K562 (cell line): ENCODE measurements around the gene CPSF7. TPM values are rescaled to one million over a fixed set of nuclear protein-coding genes. Genes with fewer than 3 reads are reported as not detected.
A peak's percentile ranks its signal among the peaks of the same experiment; 100 is the strongest.

Experiments
- ATAC-seq: fragments of 200-7000 bp; cut with Tn5 transposase; 3 replicates; pipeline ENCODE4 v1.9.1; 2020; ENCODE audit warnings: moderate library complexity
- BruUV-seq: library from RNA; stranded (reverse); fragments of 400-500 nt; replicated peaks from 2 replicates; lab custom pipeline; 2021; lab: Mats Ljungman, UMichigan
- CTCF ChIA-PET: fragments of 300-600 bp; formaldehyde crosslinking; extraction: SDS; loops from one replicate; lab custom pipeline; 2021; ENCODE audit warnings: low intra/inter-chr PET ratio; lab: Yijun Ruan, JAX
- POLR2A ChIA-PET: fragments of 300-600, 350-650 bp; sonication (Branson Sonifier 250); formaldehyde crosslinking; extraction: SDS; loops from one replicate; lab custom pipeline; 2021; ENCODE audit warnings: antibody characterized with exemption, inconsistent platforms; lab: Yijun Ruan, JAX
- DNase-seq, 4 experiments: peaks; one replicate each; pipeline versions ENCODE4 v3.0.0 to v3.0.0-alpha.2; 2011 to 2018; ENCODE audit warnings: low spot score in 3 of 4, mixed read lengths in 3 of 4; ENCODE audit errors: extremely low read depth in 1 of 4
- FAIRE-seq: peaks from 2 replicates; lab custom pipeline; 2011; peaks lifted over from hg19 to GRCh38; lab: Jason Lieb, UNC
- H2AFZ ChIP-seq: 2 replicates; pipeline ENCODE4 v1.6.0; 2011; ENCODE audit warnings: low read depth, low read length, control low read depth, inconsistent platforms
- H3K27ac ChIP-seq: fragments of 200-600 bp; 3 replicates; pipeline ENCODE4 v1.8.0; 2011; ENCODE audit warnings: low read depth, mild to moderate bottlenecking, control low read depth, inconsistent platforms, low read length, moderate library complexity, mixed read lengths; ENCODE audit errors: extremely low read depth
- H3K27me3 ChIP-seq, 2 experiments: fragments of 300-600 bp in 1 of 2; 2 replicates in 1 of 2; 3 replicates in 1 of 2; pipeline versions ENCODE4 v1.6.0 to v1.8.0; 2011; ENCODE audit warnings: inconsistent platforms in 2 of 2, low read length in 2 of 2, mild to moderate bottlenecking in 1 of 2, mixed read lengths in 1 of 2, moderate library complexity in 1 of 2; ENCODE audit not compliant: control insufficient read depth in 2 of 2, insufficient read depth in 2 of 2
- H3K36me3 ChIP-seq: fragments of 300-600 bp; 3 replicates; pipeline ENCODE4 v1.8.0; 2011; ENCODE audit warnings: mild to moderate bottlenecking, low read length, inconsistent platforms; ENCODE audit not compliant: control insufficient read depth, insufficient read depth
- H3K4me1 ChIP-seq, 2 experiments: fragments of 200-600 bp in 1 of 2; replicated peaks in 1 of 2; 2 replicates in 1 of 2; 3 replicates in 1 of 2; pipeline versions ENCODE4 v1.5.1 to v1.8.0; 2011; ENCODE audit warnings: inconsistent platforms in 2 of 2, low read length in 2 of 2, mild to moderate bottlenecking in 1 of 2, mixed read lengths in 1 of 2, moderate library complexity in 1 of 2; ENCODE audit not compliant: control insufficient read depth in 2 of 2, insufficient read depth in 2 of 2
- H3K4me2 ChIP-seq: 2 replicates; pipeline ENCODE4 v1.6.1; 2011; ENCODE audit warnings: low read length, control low read depth, inconsistent platforms, mixed read lengths; ENCODE audit not compliant: insufficient read depth
- H3K4me3 ChIP-seq: fragments of 200-600 bp; sonication (generic), shearing (Covaris generic); 2 replicates; pipeline ENCODE4 v1.5.1; 2016; ENCODE audit warnings: control low read depth, inconsistent platforms
- H3K79me2 ChIP-seq: fragments of 200-600 bp; 3 replicates; pipeline ENCODE4 v1.8.0; 2011; ENCODE audit warnings: low read length, inconsistent platforms; ENCODE audit not compliant: control insufficient read depth, insufficient read depth
- H3K9ac ChIP-seq, 2 experiments: 2 replicates each; pipeline versions ENCODE4 v1.6.0 to v1.6.1; 2011; ENCODE audit warnings: low read depth in 2 of 2, low read length in 2 of 2, control low read depth in 1 of 2, inconsistent platforms in 1 of 2, mild to moderate bottlenecking in 1 of 2, mixed read lengths in 1 of 2; ENCODE audit not compliant: insufficient read depth in 1 of 2
- H3K9me1 ChIP-seq: one replicate; pipeline ENCODE4 v1.6.0; 2011; ENCODE audit warnings: inconsistent platforms, mild to moderate bottlenecking, low read length, moderate library complexity; ENCODE audit not compliant: control insufficient read depth, insufficient read depth
- H3K9me3 ChIP-seq: replicated peaks from 2 replicates; pipeline ENCODE4 v1.5.1; 2011; ENCODE audit warnings: low read depth, low read length, inconsistent platforms; ENCODE audit not compliant: control insufficient read depth, insufficient read depth
- H4K20me1 ChIP-seq: replicated peaks from 2 replicates; pipeline ENCODE4 v1.6.1; 2011; ENCODE audit warnings: low read length, inconsistent platforms, mixed read lengths; ENCODE audit not compliant: control insufficient read depth, insufficient read depth
- ASH1L ChIP-seq: fragments of 450-650 bp; IDR thresholded peaks from 2 replicates; pipeline ENCODE4 v1.6.1; 2018; ENCODE audit warnings: borderline replicate concordance, mild to moderate bottlenecking, low read depth; ENCODE audit not compliant: partially characterized antibody
- CBX1 ChIP-seq: sonication (generic); IDR thresholded peaks from 2 replicates; pipeline ENCODE4 v1.6.1; 2016; ENCODE audit warnings: antibody characterized with exemption, low read depth, mild to moderate bottlenecking
- MAFK ChIP-seq: IDR thresholded peaks from 2 replicates; pipeline ENCODE4 v1.6.1; 2011; ENCODE audit warnings: low read length, improper control_type of control experiment
- MED1 ChIP-seq: sonication (generic); formaldehyde crosslinking; IDR thresholded peaks from 2 replicates; pipeline ENCODE4 v1.8.1; 2023; ENCODE audit warnings: missing genetic modification reagents, borderline replicate concordance
- MEIS2 ChIP-seq: fragments of 450-650 bp; IDR thresholded peaks from 2 replicates; pipeline ENCODE4 v1.6.1; 2014; ENCODE audit warnings: mild to moderate bottlenecking; ENCODE audit not compliant: partially characterized antibody
- NFXL1 ChIP-seq: fragments of 450-650 bp; formaldehyde crosslinking; IDR thresholded peaks from 2 replicates; pipeline ENCODE4 v1.4.0; 2021; ENCODE audit warnings: mild to moderate bottlenecking
- RCOR1 ChIP-seq, 2 experiments: IDR thresholded peaks; 2 replicates each; pipeline ENCODE4 v1.6.1; 2012; ENCODE audit warnings: low read depth in 2 of 2, low read length in 2 of 2, borderline replicate concordance in 1 of 2, improper control_type of control experiment in 1 of 2
- SPI1 ChIP-seq: IDR thresholded peaks from 2 replicates; pipeline ENCODE4 v1.6.1; 2011; ENCODE audit warnings: low read depth, low read length, control low read depth, borderline replicate concordance
- ZNF174 ChIP-seq: fragments of 250-450 bp; sonication (Bioruptor Pico); IDR thresholded peaks from 2 replicates; pipeline ENCODE4 v1.4.0; 2020; ENCODE audit warnings: mild to moderate bottlenecking
- ZNF253 ChIP-seq: fragments of 250-450 bp; sonication (Bioruptor Pico); conservative IDR thresholded peaks from 2 replicates; pipeline ENCODE4 v1.6.1; 2021; ENCODE audit warnings: mild to moderate bottlenecking
- ZNF57 ChIP-seq: fragments of 450-650 bp; formaldehyde crosslinking; IDR thresholded peaks from 2 replicates; pipeline ENCODE4 v1.4.0; 2020; ENCODE audit warnings: mild to moderate bottlenecking, moderate library complexity
- WGBS: fragments of 100-300 bp; shearing (Covaris generic); methylation state at CpG from one replicate; pipeline ENCODE4 v1.1.6; 2016; ENCODE audit warnings: low coverage, mixed read lengths; ENCODE audit not compliant: insufficient coverage; ENCODE audit errors: missing lambda C conversion rate; 5-methylcytosine and 5-hydroxymethylcytosine counted together
- in situ Hi-C: fragments of 300-500 bp; cut with MboI; formaldehyde crosslinking; loops from 4 replicates; pipeline ENCODE4 v1.15.0; 2018; ENCODE audit warnings: inconsistent platforms, mixed read lengths
- intact Hi-C: fragments of 100-400 bp; cut with micrococcal nuclease; formaldehyde crosslinking; loops from 2 replicates; pipeline ENCODE4 v1.14.2; 2022
- polyA plus RNA-seq, 8 experiments: library from polyadenylated mRNA; depleted of rRNA in 4 of 8; stranded (reverse) in 5 of 8; unstranded in 3 of 8; fragments of >200 nt; fragmentation: Nextera tagmentation in 2 of 8; fragmentation: Illumina TruSeq in 1 of 8; extraction: Ambion mirVana in 2 of 8; extraction: Trizol in 1 of 8; gene quantifications; 2 replicates each; pipeline versions ENCODE4 v1.2.1 to v1.2.3, GENCODE V29; 2011 to 2014; ENCODE audit warnings: inconsistent platforms in 1 of 8, missing spikeins in 1 of 8
- total RNA-seq, 7 experiments: library from RNA; depleted of rRNA in 6 of 7; stranded (reverse); fragments of >200 nt in 6 of 7; fragmentation: Illumina TruSeq in 2 of 7; extraction: Trizol in 2 of 7; gene quantifications; 2 replicates each; pipeline versions ENCODE4 v1.2.1 to v1.2.3, GENCODE V29; 2011 to 2021; ENCODE audit warnings: low replicate concordance in 1 of 7
- TF ChIP-seq, protein P1 (sequence below): sonication (generic); formaldehyde crosslinking; IDR thresholded peaks from 2 replicates; pipeline ENCODE4 v1.8.0; 2022; ENCODE audit warnings: mild to moderate bottlenecking, missing genetic modification reagents
- TF ChIP-seq, protein P2 (sequence below): sonication (generic); formaldehyde crosslinking; IDR thresholded peaks from 2 replicates; pipeline ENCODE4 v1.8.0; 2022; ENCODE audit warnings: mild to moderate bottlenecking, missing genetic modification reagents
- TF ChIP-seq, protein P3 (sequence below): IDR thresholded peaks from 2 replicates; pipeline ENCODE4 v1.6.1; 2014; ENCODE audit warnings: antibody characterized with exemption
- TF ChIP-seq, protein P4 (sequence below): sonication (generic); formaldehyde crosslinking; IDR thresholded peaks from 2 replicates; pipeline ENCODE4 v1.8.0; 2022; ENCODE audit warnings: mild to moderate bottlenecking, missing genetic modification reagents

The CPSF7 gene
- total and polyA plus RNA-seq, 9 of the 15 experiments (the other 6 are each of a cell fraction or from before 2014, with no cell fraction given), result 14.8 to 104 (median 44.1) TPM

DNA sequence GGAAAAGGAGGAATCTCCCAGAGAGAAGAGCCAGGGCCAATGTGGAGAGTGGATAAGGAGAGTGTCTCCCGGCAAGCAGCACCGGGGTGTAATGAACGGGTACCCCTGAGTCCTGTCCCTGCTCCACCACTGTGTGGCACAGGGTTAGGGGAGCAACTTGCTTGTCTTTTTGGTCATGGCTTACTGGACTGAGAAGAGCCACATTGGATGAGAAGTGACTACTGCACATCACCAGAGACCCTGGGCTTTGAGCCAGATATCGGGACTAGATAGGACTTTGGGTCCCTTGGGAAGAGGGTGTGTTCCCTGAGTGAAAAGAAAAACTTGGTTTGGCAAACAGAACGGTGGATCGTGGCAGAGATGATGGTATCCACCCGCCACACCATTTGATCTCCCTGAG lies 24.7 kb upstream of the CPSF7 start:
- no peak for FAIRE-seq
- H4K20me1 ChIP-seq, result no peaks in the 10 kb centered on the region
- peak in 1 of 4 experiments; percentile 8 for DNase-seq
- H3K36me3 ChIP-seq, result 0 out of 3 replicates have a peak, but pooled peaks cover 7% of the 10 kb centered on the region
- no peak overlapping the region for H3K4me3 ChIP-seq
- no peak overlapping the region for H3K27ac ChIP-seq
- no peak for ATAC-seq
- WGBS, result 79% methylated on average over 7 of the region's 7 CpGs
- CTCF ChIA-PET, result no interaction called here
- no peaks in the 10 kb centered on the region; a peak in 1 of 5 replicates for H3K4me1 ChIP-seq
- no peak overlapping the region for H3K9ac ChIP-seq
- BruUV-seq, result no TSS peak
- H3K9me1 ChIP-seq, result no peaks in the 10 kb centered on the region
- no peak overlapping the region for H2AFZ ChIP-seq
- no peaks in the 10 kb centered on the region for H3K27me3 ChIP-seq
- TF ChIP-seq RCOR1 (IDR thresholded peaks at IDR 0.05; ENCODE audit: borderline replicate concordance in 1 of 2, low read depth in 2 of 2, low read length in 2 of 2) (no peak), ZNF57 (CRISPR knock-in tag) (no peak), SPI1 (no peak), MEIS2 (no peak), ASH1L (no peak), CBX1 (no peak), MED1 (CRISPR knock-in tag) (no peak), NFXL1 (CRISPR knock-in tag) (no peak), MAFK (no peak), ZNF253 (CRISPR knock-in tag) (no peak), ZNF174 (CRISPR knock-in tag) (no peak)
- TF ChIP-seq, protein P1, sequence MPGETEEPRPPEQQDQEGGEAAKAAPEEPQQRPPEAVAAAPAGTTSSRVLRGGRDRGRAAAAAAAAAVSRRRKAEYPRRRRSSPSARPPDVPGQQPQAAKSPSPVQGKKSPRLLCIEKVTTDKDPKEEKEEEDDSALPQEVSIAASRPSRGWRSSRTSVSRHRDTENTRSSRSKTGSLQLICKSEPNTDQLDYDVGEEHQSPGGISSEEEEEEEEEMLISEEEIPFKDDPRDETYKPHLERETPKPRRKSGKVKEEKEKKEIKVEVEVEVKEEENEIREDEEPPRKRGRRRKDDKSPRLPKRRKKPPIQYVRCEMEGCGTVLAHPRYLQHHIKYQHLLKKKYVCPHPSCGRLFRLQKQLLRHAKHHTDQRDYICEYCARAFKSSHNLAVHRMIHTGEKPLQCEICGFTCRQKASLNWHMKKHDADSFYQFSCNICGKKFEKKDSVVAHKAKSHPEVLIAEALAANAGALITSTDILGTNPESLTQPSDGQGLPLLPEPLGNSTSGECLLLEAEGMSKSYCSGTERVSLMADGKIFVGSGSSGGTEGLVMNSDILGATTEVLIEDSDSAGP (CRISPR knock-in tag), result no peak
- TF ChIP-seq, protein P2, sequence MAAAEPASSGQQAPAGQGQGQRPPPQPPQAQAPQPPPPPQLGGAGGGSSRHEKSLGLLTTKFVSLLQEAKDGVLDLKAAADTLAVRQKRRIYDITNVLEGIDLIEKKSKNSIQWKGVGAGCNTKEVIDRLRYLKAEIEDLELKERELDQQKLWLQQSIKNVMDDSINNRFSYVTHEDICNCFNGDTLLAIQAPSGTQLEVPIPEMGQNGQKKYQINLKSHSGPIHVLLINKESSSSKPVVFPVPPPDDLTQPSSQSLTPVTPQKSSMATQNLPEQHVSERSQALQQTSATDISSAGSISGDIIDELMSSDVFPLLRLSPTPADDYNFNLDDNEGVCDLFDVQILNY (CRISPR knock-in tag), result no peak
- TF ChIP-seq, protein P3, sequence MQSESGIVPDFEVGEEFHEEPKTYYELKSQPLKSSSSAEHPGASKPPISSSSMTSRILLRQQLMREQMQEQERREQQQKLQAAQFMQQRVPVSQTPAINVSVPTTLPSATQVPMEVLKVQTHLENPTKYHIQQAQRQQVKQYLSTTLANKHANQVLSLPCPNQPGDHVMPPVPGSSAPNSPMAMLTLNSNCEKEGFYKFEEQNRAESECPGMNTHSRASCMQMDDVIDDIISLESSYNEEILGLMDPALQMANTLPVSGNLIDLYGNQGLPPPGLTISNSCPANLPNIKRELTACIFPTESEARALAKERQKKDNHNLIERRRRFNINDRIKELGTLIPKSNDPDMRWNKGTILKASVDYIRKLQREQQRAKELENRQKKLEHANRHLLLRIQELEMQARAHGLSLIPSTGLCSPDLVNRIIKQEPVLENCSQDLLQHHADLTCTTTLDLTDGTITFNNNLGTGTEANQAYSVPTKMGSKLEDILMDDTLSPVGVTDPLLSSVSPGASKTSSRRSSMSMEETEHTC, result no peak
- TF ChIP-seq, protein P4, sequence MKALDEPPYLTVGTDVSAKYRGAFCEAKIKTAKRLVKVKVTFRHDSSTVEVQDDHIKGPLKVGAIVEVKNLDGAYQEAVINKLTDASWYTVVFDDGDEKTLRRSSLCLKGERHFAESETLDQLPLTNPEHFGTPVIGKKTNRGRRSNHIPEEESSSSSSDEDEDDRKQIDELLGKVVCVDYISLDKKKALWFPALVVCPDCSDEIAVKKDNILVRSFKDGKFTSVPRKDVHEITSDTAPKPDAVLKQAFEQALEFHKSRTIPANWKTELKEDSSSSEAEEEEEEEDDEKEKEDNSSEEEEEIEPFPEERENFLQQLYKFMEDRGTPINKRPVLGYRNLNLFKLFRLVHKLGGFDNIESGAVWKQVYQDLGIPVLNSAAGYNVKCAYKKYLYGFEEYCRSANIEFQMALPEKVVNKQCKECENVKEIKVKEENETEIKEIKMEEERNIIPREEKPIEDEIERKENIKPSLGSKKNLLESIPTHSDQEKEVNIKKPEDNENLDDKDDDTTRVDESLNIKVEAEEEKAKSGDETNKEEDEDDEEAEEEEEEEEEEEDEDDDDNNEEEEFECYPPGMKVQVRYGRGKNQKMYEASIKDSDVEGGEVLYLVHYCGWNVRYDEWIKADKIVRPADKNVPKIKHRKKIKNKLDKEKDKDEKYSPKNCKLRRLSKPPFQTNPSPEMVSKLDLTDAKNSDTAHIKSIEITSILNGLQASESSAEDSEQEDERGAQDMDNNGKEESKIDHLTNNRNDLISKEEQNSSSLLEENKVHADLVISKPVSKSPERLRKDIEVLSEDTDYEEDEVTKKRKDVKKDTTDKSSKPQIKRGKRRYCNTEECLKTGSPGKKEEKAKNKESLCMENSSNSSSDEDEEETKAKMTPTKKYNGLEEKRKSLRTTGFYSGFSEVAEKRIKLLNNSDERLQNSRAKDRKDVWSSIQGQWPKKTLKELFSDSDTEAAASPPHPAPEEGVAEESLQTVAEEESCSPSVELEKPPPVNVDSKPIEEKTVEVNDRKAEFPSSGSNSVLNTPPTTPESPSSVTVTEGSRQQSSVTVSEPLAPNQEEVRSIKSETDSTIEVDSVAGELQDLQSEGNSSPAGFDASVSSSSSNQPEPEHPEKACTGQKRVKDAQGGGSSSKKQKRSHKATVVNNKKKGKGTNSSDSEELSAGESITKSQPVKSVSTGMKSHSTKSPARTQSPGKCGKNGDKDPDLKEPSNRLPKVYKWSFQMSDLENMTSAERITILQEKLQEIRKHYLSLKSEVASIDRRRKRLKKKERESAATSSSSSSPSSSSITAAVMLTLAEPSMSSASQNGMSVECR (CRISPR knock-in tag), result no peak
- H3K9me3 ChIP-seq, result no peaks in the 10 kb centered on the region
- H3K4me2 ChIP-seq, result no peak overlapping the region
- H3K79me2 ChIP-seq, result no peaks in the 10 kb centered on the region
- POLR2A ChIA-PET, result interaction anchor here (0.6 kb wide), 1 partner anchor 198 kb away, joined by 4 read pairs; no protein-coding TSS in a partner anchor
- intact Hi-C loops, result no loop called here
- in situ Hi-C loops, result no loop called here
